Nephron progenitor cell (in vitro differentiated cells): Measurements from ENCODE around the gene LIF.

Experiments
- DNase-seq: peaks from one replicate; pipeline ENCODE4 v3.0.0; 2021
- H3K27ac Mint-ChIP-seq: 2 replicates; pipeline ENCODE4 v1.8.0; 2021; ENCODE audit warnings: mild to moderate bottlenecking, moderate library complexity, mixed read lengths
- H3K27me3 Mint-ChIP-seq: 2 replicates; pipeline ENCODE4 v1.8.0; 2021; ENCODE audit warnings: mild to moderate bottlenecking, low read depth, mixed read lengths; ENCODE audit not compliant: poor library complexity
- H3K36me3 Mint-ChIP-seq: 2 replicates; pipeline ENCODE4 v1.8.0; 2021; ENCODE audit warnings: low read depth, mixed read lengths
- H3K4me1 Mint-ChIP-seq: 2 replicates; pipeline ENCODE4 v1.8.0; 2021; ENCODE audit warnings: mixed read lengths
- H3K4me3 Mint-ChIP-seq: 2 replicates; pipeline ENCODE4 v1.8.0; 2021; ENCODE audit warnings: mild to moderate bottlenecking, moderate library complexity, mixed read lengths
- H3K9me3 Mint-ChIP-seq: 2 replicates; pipeline ENCODE4 v1.8.0; 2021; ENCODE audit warnings: mild to moderate bottlenecking, moderate library complexity, mixed read lengths
- CTCF ChIP-seq: fragments of 200-600 bp; sonication (generic); IDR thresholded peaks from 2 replicates; pipeline ENCODE4 v1.5.0; 2021; ENCODE audit warnings: antibody characterized with exemption

Gene LIF

GRCh38 chr22:30225220-30225927 is 21.2 kb downstream of the LIF start:
- peaks cover 4% of the 10 kb centered on the region for H3K9me3 Mint-ChIP-seq
- peaks cover 22% of the 10 kb centered on the region for H3K4me1 Mint-ChIP-seq
- H3K36me3 Mint-ChIP-seq, result no peaks in the 10 kb centered on the region
- no peak overlapping the region for H3K27ac Mint-ChIP-seq
- peaks cover 28% of the 10 kb centered on the region for H3K27me3 Mint-ChIP-seq
- H3K4me3 Mint-ChIP-seq, result no peak overlapping the region
- no peak for TF ChIP-seq CTCF
- no peak for DNase-seq

GRCh38 chr22:30224161-30224857 is 22.2 kb downstream of the LIF start:
- Mint-ChIP-seq H3K4me1 (peaks cover 18% of the 10 kb centered on the region), H3K9me3 (peaks cover 4% of the 10 kb centered on the region), H3K27me3 (peaks cover 30% of the 10 kb centered on the region), H3K4me3 (no peak overlapping the region), H3K27ac (no peak overlapping the region), H3K36me3 (no peaks in the 10 kb centered on the region)
- TF ChIP-seq CTCF, result no peak
- no peak for DNase-seq

GRCh38 chr22:30223303-30223702 is 23.3 kb downstream of the LIF start:
- Mint-ChIP-seq H3K27ac (no peak overlapping the region), H3K36me3 (no peaks in the 10 kb centered on the region), H3K4me3 (no peak overlapping the region), H3K9me3 (peaks cover 4% of the 10 kb centered on the region), H3K27me3 (peaks cover 29% of the 10 kb centered on the region), H3K4me1 (peaks cover 11% of the 10 kb centered on the region)
- no peak for TF ChIP-seq CTCF
- no peak for DNase-seq

DNA sequence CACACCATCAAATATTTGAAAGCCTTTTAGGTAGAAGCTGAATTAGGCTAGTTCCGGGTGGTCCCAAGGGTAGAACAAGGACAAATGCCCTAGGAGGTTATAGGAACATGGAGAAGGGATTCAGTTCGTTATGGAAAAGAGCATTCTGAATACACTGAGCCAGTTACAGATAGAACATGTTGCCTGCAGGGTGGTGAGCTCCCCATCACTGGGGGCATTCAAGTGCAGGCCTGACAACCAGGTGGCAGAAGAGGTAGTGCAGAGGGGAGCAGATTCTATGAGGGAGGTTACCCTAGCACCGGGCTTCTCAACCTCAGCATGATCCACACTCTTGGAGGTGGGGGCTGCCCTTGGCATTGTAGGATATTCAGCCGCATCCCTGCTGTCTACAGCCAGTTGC is 24.2 kb downstream of the LIF start:
- H3K27ac Mint-ChIP-seq, result no peak overlapping the region
- H3K4me3 Mint-ChIP-seq, result no peak overlapping the region
- H3K36me3 Mint-ChIP-seq, result no peaks in the 10 kb centered on the region
- H3K27me3 Mint-ChIP-seq, result peaks cover 31% of the 10 kb centered on the region
- no peak for TF ChIP-seq CTCF
- H3K9me3 Mint-ChIP-seq, result peaks cover 4% of the 10 kb centered on the region
- peaks cover 11% of the 10 kb centered on the region for H3K4me1 Mint-ChIP-seq
- no peak for DNase-seq

GRCh38 chr22:30221121-30221992 is 25.2 kb downstream of the LIF start:
- H3K27me3 Mint-ChIP-seq, result peaks cover 31% of the 10 kb centered on the region
- TF ChIP-seq CTCF, result no peak
- DNase-seq, result no peak
- no peak overlapping the region for H3K27ac Mint-ChIP-seq
- no peaks in the 10 kb centered on the region for H3K36me3 Mint-ChIP-seq
- H3K9me3 Mint-ChIP-seq, result peaks cover 4% of the 10 kb centered on the region
- H3K4me3 Mint-ChIP-seq, result no peak overlapping the region
- peaks cover 11% of the 10 kb centered on the region for H3K4me1 Mint-ChIP-seq
